ENCODE results near the gene AWAT2. TPM values are rescaled to one million over a fixed set of nuclear protein-coding genes. Genes with fewer than 3 reads are reported as not detected.

Gene AWAT2
- total RNA-seq, 1 donor from 2014 or later = not detected

- no peak for TF ChIP-seq CTCF (IDR thresholded peaks at IDR 0.05)
- DNase-seq (ENCODE audit: low spot score) = no peak
- no peaks in the 10 kb centered on the region for H3K4me1 Mint-ChIP-seq (ENCODE audit: low read depth)
- no peaks in the 10 kb centered on the region for H3K36me3 Mint-ChIP-seq (ENCODE audit: low read depth)
- H3K4me3 Mint-ChIP-seq (ENCODE audit: unreplicated experiment) = no peak overlapping the region
- no peak overlapping the region for H3K27ac Mint-ChIP-seq (ENCODE audit: unreplicated experiment)
- H3K27me3 Mint-ChIP-seq (ENCODE audit: low read depth) = no peaks in the 10 kb centered on the region
- peaks cover 23% of the 10 kb centered on the region for H3K9me3 Mint-ChIP-seq (ENCODE audit: low read depth)
Observed at GRCh38 chrX:69993494-69993893, 56.2 kb downstream of the AWAT2 start.

GRCh38 chrX:69991685-69992084 lies 58.1 kb downstream of the AWAT2 start:
- no peak for DNase-seq (ENCODE audit: low spot score)
- no peak for TF ChIP-seq CTCF (IDR thresholded peaks at IDR 0.05)
- Mint-ChIP-seq H3K36me3 (ENCODE audit: low read depth) (no peaks in the 10 kb centered on the region), H3K27ac (ENCODE audit: unreplicated experiment) (no peak overlapping the region), H3K27me3 (ENCODE audit: low read depth) (no peaks in the 10 kb centered on the region), H3K9me3 (ENCODE audit: low read depth) (peaks cover 23% of the 10 kb centered on the region), H3K4me1 (ENCODE audit: low read depth) (no peaks in the 10 kb centered on the region), H3K4me3 (ENCODE audit: unreplicated experiment) (no peak overlapping the region)

Small RNA genes within 50 kb of the gene (microRNA-seq; reads per million reads assigned to microRNA genes)
- gene MIR676 (ENCODE audit: borderline number of aligned reads) = not detected

Other genes starting within 250 kb of the AWAT2 start
- gene OTUD6A, start 12.5 kb upstream of the AWAT2 start, total RNA-seq = not detected in 3 replicates
- 30.7 to 32.9 TPM (median 32.0 TPM) in 3 replicates for gene IGBP1, start 83.5 kb upstream of the AWAT2 start, total RNA-seq
- gene DGAT2L6, start 127.5 kb upstream of the AWAT2 start, total RNA-seq = not detected in 3 replicates
- not detected in 3 replicates for gene AWAT1, start 184.7 kb upstream of the AWAT2 start, total RNA-seq
- not detected in 3 replicates for gene P2RY4, start 210.3 kb upstream of the AWAT2 start, total RNA-seq
- gene ARR3, start 218.4 kb upstream of the AWAT2 start, total RNA-seq = not detected in 3 replicates
- gene RAB41, start 232.2 kb upstream of the AWAT2 start, total RNA-seq = not detected in 3 replicates
- gene PDZD11, start 240.0 kb upstream of the AWAT2 start, total RNA-seq = 46.2 to 48.1 TPM (median 47.7 TPM) in 3 replicates
- 4.5 to 5.9 TPM (median 5.3 TPM) in 3 replicates for gene KIF4A, start 240.2 kb upstream of the AWAT2 start, total RNA-seq